KMS-11 (cell line): Measurements from ENCODE around the gene COPG1.

ENCODE experiments used
- H2AFZ ChIP-seq: fragments of 200-600 bp; sonication (generic); 2 replicates; pipeline ENCODE4 v1.6.1; 2016; ENCODE audit warnings: antibody characterized with exemption, mixed run types, low read depth
- H3K27ac ChIP-seq: fragments of 200-600 bp; sonication (generic); 2 replicates; pipeline ENCODE4 v1.6.1; 2016; ENCODE audit warnings: mild to moderate bottlenecking, mixed run types
- H3K27me3 ChIP-seq: fragments of 200-600 bp; sonication (generic); 2 replicates; pipeline ENCODE4 v1.6.1; 2017; ENCODE audit warnings: mild to moderate bottlenecking, low read depth, mixed run types, moderate library complexity; ENCODE audit not compliant: insufficient read depth
- H3K36me3 ChIP-seq: fragments of 200-600 bp; sonication (generic); 2 replicates; pipeline ENCODE4 v1.6.1; 2017; ENCODE audit warnings: mild to moderate bottlenecking, mixed run types; ENCODE audit not compliant: insufficient read depth
- H3K4me1 ChIP-seq: fragments of 200-600 bp; sonication (generic); 2 replicates; pipeline ENCODE4 v1.6.1; 2016; ENCODE audit warnings: mild to moderate bottlenecking, low read depth, mixed run types; ENCODE audit not compliant: poor library complexity, severe bottlenecking
- H3K4me2 ChIP-seq: fragments of 200-600 bp; sonication (generic); 2 replicates; pipeline ENCODE4 v1.7.0; 2016; ENCODE audit warnings: mild to moderate bottlenecking, mixed run types
- H3K4me3 ChIP-seq: fragments of 200-600 bp; sonication (generic); IDR thresholded peaks from 2 replicates; pipeline ENCODE4 v1.6.1; 2017; ENCODE audit warnings: low read depth, low read length, mixed read lengths; ENCODE audit not compliant: insufficient read depth
- H3K79me2 ChIP-seq: fragments of 200-600 bp; sonication (generic); 2 replicates; pipeline ENCODE4 v1.6.1; 2016; ENCODE audit warnings: low read depth, mixed run types; ENCODE audit not compliant: insufficient read depth
- H3K9ac ChIP-seq: fragments of 200-600 bp; sonication (generic); 2 replicates; pipeline ENCODE4 v1.6.1; 2016; ENCODE audit warnings: mild to moderate bottlenecking, mixed run types
- H4K20me1 ChIP-seq: fragments of 200-600 bp; sonication (generic); 2 replicates; pipeline ENCODE4 v1.6.1; 2016; ENCODE audit warnings: mild to moderate bottlenecking, mixed run types; ENCODE audit not compliant: insufficient read depth
- TF ChIP-seq, protein P1 (sequence below): fragments of 200-600 bp; sonication (generic); conservative IDR thresholded peaks from 2 replicates; pipeline ENCODE4 v1.6.1; 2017; ENCODE audit warnings: low read depth, mild to moderate bottlenecking, antibody characterized with exemption, low read length, moderate library complexity, mixed read lengths

Gene COPG1

GRCh38 chr3:129325383-129325782, 76.0 kb downstream of the COPG1 start:
- Histone ChIP-seq H3K9ac (no peak overlapping the region), H3K4me1 (peaks cover 28% of the 10 kb centered on the region), H3K36me3 (no peaks in the 10 kb centered on the region), H4K20me1 (no peaks in the 10 kb centered on the region), H3K27ac (no peak overlapping the region), H3K27me3 (no peaks in the 10 kb centered on the region), H2AFZ (no peak overlapping the region), H3K4me3 (no peak overlapping the region), H3K79me2 (no peaks in the 10 kb centered on the region), H3K4me2 (no peak overlapping the region)
- TF ChIP-seq, protein P1, sequence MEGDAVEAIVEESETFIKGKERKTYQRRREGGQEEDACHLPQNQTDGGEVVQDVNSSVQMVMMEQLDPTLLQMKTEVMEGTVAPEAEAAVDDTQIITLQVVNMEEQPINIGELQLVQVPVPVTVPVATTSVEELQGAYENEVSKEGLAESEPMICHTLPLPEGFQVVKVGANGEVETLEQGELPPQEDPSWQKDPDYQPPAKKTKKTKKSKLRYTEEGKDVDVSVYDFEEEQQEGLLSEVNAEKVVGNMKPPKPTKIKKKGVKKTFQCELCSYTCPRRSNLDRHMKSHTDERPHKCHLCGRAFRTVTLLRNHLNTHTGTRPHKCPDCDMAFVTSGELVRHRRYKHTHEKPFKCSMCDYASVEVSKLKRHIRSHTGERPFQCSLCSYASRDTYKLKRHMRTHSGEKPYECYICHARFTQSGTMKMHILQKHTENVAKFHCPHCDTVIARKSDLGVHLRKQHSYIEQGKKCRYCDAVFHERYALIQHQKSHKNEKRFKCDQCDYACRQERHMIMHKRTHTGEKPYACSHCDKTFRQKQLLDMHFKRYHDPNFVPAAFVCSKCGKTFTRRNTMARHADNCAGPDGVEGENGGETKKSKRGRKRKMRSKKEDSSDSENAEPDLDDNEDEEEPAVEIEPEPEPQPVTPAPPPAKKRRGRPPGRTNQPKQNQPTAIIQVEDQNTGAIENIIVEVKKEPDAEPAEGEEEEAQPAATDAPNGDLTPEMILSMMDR: no peak

DNA sequence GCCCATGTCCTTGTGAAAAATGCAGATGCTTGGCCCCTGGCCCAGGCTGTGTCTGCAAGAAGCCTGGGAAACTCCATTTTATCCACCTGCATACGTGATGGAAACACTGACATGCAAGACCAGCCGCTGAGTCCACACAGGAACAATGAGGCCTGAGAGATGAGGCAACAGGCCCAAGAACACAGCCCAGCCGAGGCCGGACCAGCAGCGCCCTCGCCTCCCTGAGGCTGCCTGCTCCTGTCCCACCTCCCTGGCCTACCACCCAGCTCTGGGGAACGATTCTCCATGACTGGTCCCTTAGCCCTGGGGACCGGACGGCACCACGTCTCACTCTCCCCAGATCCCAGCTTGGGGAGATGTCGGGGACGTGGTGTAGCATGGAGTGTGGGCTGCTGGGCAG, 76.7 kb downstream of the COPG1 start:
- Histone ChIP-seq H3K4me3 (no peak overlapping the region), H3K9ac (no peak overlapping the region), H3K4me1 (peaks cover 28% of the 10 kb centered on the region), H3K27me3 (no peaks in the 10 kb centered on the region), H3K27ac (no peak overlapping the region), H4K20me1 (no peaks in the 10 kb centered on the region), H2AFZ (no peak overlapping the region), H3K79me2 (no peaks in the 10 kb centered on the region), H3K4me2 (no peak overlapping the region), H3K36me3 (no peaks in the 10 kb centered on the region)
- TF ChIP-seq, protein P1: no peak

GRCh38 chr3:129326595-129326994, 77.2 kb downstream of the COPG1 start:
- Histone ChIP-seq H3K27ac (no peak overlapping the region), H3K36me3 (no peaks in the 10 kb centered on the region), H3K9ac (no peak overlapping the region), H3K79me2 (no peaks in the 10 kb centered on the region), H3K27me3 (no peaks in the 10 kb centered on the region), H3K4me2 (no peak overlapping the region), H3K4me3 (no peak overlapping the region), H4K20me1 (no peaks in the 10 kb centered on the region), H3K4me1 (peaks cover 28% of the 10 kb centered on the region), H2AFZ (no peak overlapping the region)
- TF ChIP-seq, protein P1: no peak
